IMR-90 (cell line): Measurements from ENCODE around the gene MYO9B. TPM values are rescaled to one million over a fixed set of nuclear protein-coding genes. Genes with fewer than 3 reads are reported as not detected.

ENCODE experiments used
- ATAC-seq: fragments of 200-7000 bp; cut with Tn5 transposase; 2 replicates; pipeline ENCODE4 v1.9.1; 2020; ENCODE audit warnings: low read depth, mild to moderate bottlenecking, moderate library complexity
- BruUV-seq: library from RNA; stranded (reverse); fragments of 400-500 nt; replicated peaks from 2 replicates; lab custom pipeline; 2021; lab: Mats Ljungman, UMichigan
- CTCF ChIA-PET: fragments of 300-600 bp; formaldehyde crosslinking; extraction: SDS; loops from one replicate; lab custom pipeline; 2021; ENCODE audit warnings: antibody characterized with exemption; lab: Yijun Ruan, JAX
- POLR2A ChIA-PET: fragments of 300-600 bp; sonication (Branson Sonifier 250); formaldehyde crosslinking; loops from one replicate; lab custom pipeline; 2022; ENCODE audit warnings: antibody characterized with exemption; ENCODE audit not compliant: unreplicated experiment; lab: Charles Lee
- DNase-seq: peaks from one replicate; pipeline ENCODE4 v3.0.0; 2013
- H2AFZ ChIP-seq: replicated peaks from 2 replicates; pipeline ENCODE3; 2013; ENCODE audit warnings: low read length, mild to moderate bottlenecking; ENCODE audit not compliant: poor library complexity
- H2AK5ac ChIP-seq: 2 replicates; pipeline ENCODE4 v1.6.1; 2013; ENCODE audit warnings: low read depth, low read length, inconsistent platforms
- H2AK9ac ChIP-seq: replicated peaks from 2 replicates; pipeline ENCODE3; 2013; ENCODE audit warnings: mild to moderate bottlenecking, low read depth, low read length, moderate library complexity; ENCODE audit not compliant: poor library complexity
- H2BK120ac ChIP-seq: 2 replicates; pipeline ENCODE4 v1.6.1; 2013; ENCODE audit warnings: low read depth, low read length, inconsistent platforms
- H2BK15ac ChIP-seq: 3 replicates; pipeline ENCODE4 v1.6.1; 2013; ENCODE audit warnings: low read depth, low read length, inconsistent platforms
- H2BK20ac ChIP-seq: 2 replicates; pipeline ENCODE4 v1.6.1; 2013; ENCODE audit warnings: low read depth, mild to moderate bottlenecking, inconsistent platforms, low read length, moderate library complexity
- H2BK5ac ChIP-seq: 2 replicates; pipeline ENCODE4 v1.6.1; 2013; ENCODE audit warnings: mild to moderate bottlenecking, low read depth, low read length, inconsistent platforms; ENCODE audit not compliant: poor library complexity, severe bottlenecking
- H3K14ac ChIP-seq: replicated peaks from 2 replicates; pipeline ENCODE4 v1.6.1; 2013; ENCODE audit warnings: low read depth, low read length, inconsistent platforms
- H3K18ac ChIP-seq: 2 replicates; pipeline ENCODE4 v1.6.1; 2013; ENCODE audit warnings: low read depth, low read length, control low read depth
- H3K23ac ChIP-seq: 2 replicates; pipeline ENCODE4 v1.6.1; 2013; ENCODE audit warnings: low read depth, low read length, inconsistent platforms
- H3K27ac ChIP-seq: 2 replicates; pipeline ENCODE4 v1.5.1; 2013; ENCODE audit warnings: mild to moderate bottlenecking, control low read depth, low read length; ENCODE audit not compliant: insufficient read depth
- H3K27me3 ChIP-seq: 2 replicates; pipeline ENCODE4 v1.6.1; 2013; ENCODE audit warnings: low read length; ENCODE audit not compliant: control insufficient read depth, insufficient read depth
- H3K36me3 ChIP-seq: 2 replicates; pipeline ENCODE4 v1.6.1; 2013; ENCODE audit warnings: low read length, mixed read lengths; ENCODE audit not compliant: control insufficient read depth, insufficient read depth
- H3K4ac ChIP-seq: 2 replicates; pipeline ENCODE4 v1.6.1; 2013; ENCODE audit warnings: low read depth, low read length, inconsistent platforms
- H3K4me1 ChIP-seq: 2 replicates; pipeline ENCODE4 v1.6.1; 2013; ENCODE audit warnings: low read length, mixed read lengths; ENCODE audit not compliant: control insufficient read depth, insufficient read depth
- H3K4me2 ChIP-seq: 2 replicates; pipeline ENCODE4 v1.6.1; 2013; ENCODE audit warnings: low read depth, mild to moderate bottlenecking, control low read depth, low read length, moderate library complexity
- H3K4me3 ChIP-seq: 2 replicates; pipeline ENCODE4 v1.5.1; 2013; ENCODE audit warnings: low read depth, mild to moderate bottlenecking, control low read depth, low read length, moderate library complexity; ENCODE audit not compliant: insufficient read depth
- H3K56ac ChIP-seq: 2 replicates; pipeline ENCODE4 v1.6.1; 2013; ENCODE audit warnings: low read length, inconsistent platforms; ENCODE audit not compliant: insufficient read depth; ENCODE audit errors: extremely low read depth
- H3K79me1 ChIP-seq, 2 experiments: 2 replicates each; pipeline ENCODE4 v1.6.1; 2013; ENCODE audit warnings: low read length in 2 of 2, inconsistent platforms in 1 of 2, low read depth in 1 of 2
- H3K9ac ChIP-seq: 2 replicates; pipeline ENCODE4 v1.6.1; 2013; ENCODE audit warnings: low read depth, low read length, control low read depth
- H3K9me1 ChIP-seq: 2 replicates; pipeline ENCODE4 v1.6.1; 2013; ENCODE audit warnings: low read length, inconsistent platforms; ENCODE audit not compliant: insufficient read depth
- H3K9me3 ChIP-seq: 2 replicates; pipeline ENCODE4 v1.6.1; 2013; ENCODE audit warnings: low read length; ENCODE audit not compliant: control insufficient read depth, insufficient read depth
- H4K20me1 ChIP-seq: 2 replicates; pipeline ENCODE4 v1.6.1; 2013; ENCODE audit warnings: low read length, inconsistent platforms; ENCODE audit not compliant: insufficient read depth
- H4K5ac ChIP-seq: 2 replicates; pipeline ENCODE4 v1.6.1; 2013; ENCODE audit warnings: mild to moderate bottlenecking, low read depth, low read length, control low read depth
- H4K8ac ChIP-seq, 2 experiments: 2 replicates each; pipeline ENCODE4 v1.6.1; 2013; ENCODE audit warnings: low read depth in 2 of 2, low read length in 2 of 2, control low read depth in 1 of 2, inconsistent platforms in 1 of 2
- H4K91ac ChIP-seq: 2 replicates; pipeline ENCODE4 v1.6.1; 2013; ENCODE audit warnings: low read depth, low read length, inconsistent platforms; ENCODE audit not compliant: insufficient read depth
- CEBPB ChIP-seq: IDR thresholded peaks from 2 replicates; pipeline ENCODE4 v1.6.1; 2012; ENCODE audit warnings: low read depth, low read length, improper control_type of control experiment
- CHD1 ChIP-seq: IDR thresholded peaks from 2 replicates; pipeline ENCODE4 v1.6.1; 2012; ENCODE audit warnings: low read depth, low read length, improper control_type of control experiment
- CTCF ChIP-seq: conservative IDR thresholded peaks from 2 replicates; pipeline ENCODE4 v1.5.1; 2012; ENCODE audit warnings: mild to moderate bottlenecking, low read depth, low read length, improper control_type of control experiment
- FOS ChIP-seq: fragments of 150-350 bp; IDR thresholded peaks from 2 replicates; pipeline ENCODE4 v1.6.1; 2016; ENCODE audit warnings: low read depth, low read length
- MXI1 ChIP-seq: IDR thresholded peaks from 2 replicates; pipeline ENCODE4 v1.6.1; 2012; ENCODE audit warnings: low read depth, mild to moderate bottlenecking, low read length, moderate library complexity, borderline replicate concordance
- NFE2L2 ChIP-seq: fragments of 150-350 bp; IDR thresholded peaks from 2 replicates; pipeline ENCODE4 v1.6.1; 2016; ENCODE audit warnings: low read depth, mild to moderate bottlenecking, low read length
- POLR2A ChIP-seq: IDR thresholded peaks from 2 replicates; pipeline ENCODE4 v1.6.1; 2012; ENCODE audit warnings: mild to moderate bottlenecking, low read depth, low read length
- RAD21 ChIP-seq: IDR thresholded peaks from 2 replicates; pipeline ENCODE4 v1.6.1; 2012; ENCODE audit warnings: low read length, improper control_type of control experiment
- SMC3 ChIP-seq: fragments of 150-350 bp; IDR thresholded peaks from 2 replicates; pipeline ENCODE4 v1.6.1; 2016; ENCODE audit warnings: low read depth, mild to moderate bottlenecking, antibody characterized with exemption, low read length, moderate library complexity
- USF2 ChIP-seq: fragments of 150-350 bp; IDR thresholded peaks from 2 replicates; pipeline ENCODE4 v1.6.1; 2017; ENCODE audit warnings: mild to moderate bottlenecking, antibody characterized with exemption, low read length, low read depth
- WGBS, 2 experiments: methylation state at CpG; one replicate each; pipeline versions ENCODE4 v1.1.5 to v1.1.7; 2013; ENCODE audit warnings: missing lambda C conversion rate in 2 of 2; ENCODE audit not compliant: insufficient read length in 1 of 2; ENCODE audit errors: extremely low coverage in 2 of 2; 5-methylcytosine and 5-hydroxymethylcytosine counted together
- dilution Hi-C: fragments of 300-500 bp; cut with HindIII; formaldehyde crosslinking; loops from one replicate; pipeline ENCODE4 v1.14.3; 2018; ENCODE audit warnings: low sequenced_read_pairs; ENCODE audit not compliant: unreplicated experiment
- in situ Hi-C: fragments of 300-500 bp; cut with MboI; formaldehyde crosslinking; loops from 3 replicates; pipeline ENCODE4 v1.14.3; 2019; ENCODE audit warnings: low sequenced_read_pairs, inconsistent platforms, mixed read lengths
- intact Hi-C: fragments of 100-400 bp; cut with micrococcal nuclease; formaldehyde crosslinking; loops from 2 replicates; pipeline ENCODE4 v1.10.0; 2022
- polyA plus RNA-seq, 3 experiments: library from polyadenylated mRNA; depleted of rRNA; stranded (reverse); fragments of >200 nt; gene quantifications; 2 replicates each; pipeline ENCODE4 v1.2.3, GENCODE V29; 2012; ENCODE audit warnings: low replicate concordance in 1 of 3
- total RNA-seq: library from RNA; depleted of rRNA; stranded (reverse); fragments of >200 nt; gene quantifications from 2 replicates; pipeline ENCODE4 v1.2.3, GENCODE V29; 2012
- TF ChIP-seq, protein P1 (sequence below): fragments of 150-350 bp; IDR thresholded peaks from 2 replicates; pipeline ENCODE4 v1.6.1; 2016; ENCODE audit warnings: low read depth, mild to moderate bottlenecking, low read length, moderate library complexity, borderline replicate concordance

MYO9B gene
- total and polyA plus RNA-seq, 2 of the 4 experiments (the other 2 are of a cell fraction): 61.8 to 77.8 TPM

GRCh38 chr19:17081672-17082630 is 6.4 kb downstream of the MYO9B start (continued):
- TF ChIP-seq CTCF (no peak), POLR2A (no peak)

GRCh38 chr19:17086120-17086519 is 10.5 kb downstream of the MYO9B start:
- peaks cover 82% of the 10 kb centered on the region for H4K20me1 ChIP-seq
- POLR2A ChIA-PET: no interaction called here
- intact Hi-C loops: no loop called here
- H3K79me1 ChIP-seq: peaks cover 19 to 61% of the 10 kb centered on the region in 2 experiments
- no TSS peak for BruUV-seq
- no peak for ATAC-seq
- no peak overlapping the region for H3K27ac ChIP-seq
- no peak overlapping the region for H3K56ac ChIP-seq
- no peak overlapping the region for H2BK20ac ChIP-seq
- H4K5ac ChIP-seq: no peak overlapping the region
- no peak overlapping the region for H3K23ac ChIP-seq
- no peak overlapping the region for H3K9ac ChIP-seq
- DNase-seq: no peak
- CTCF ChIA-PET: interaction anchor here (0.6 to 0.8 kb wide), 2 partner anchors 9 to 617 kb away, joined by 3 read pairs; no protein-coding TSS in a partner anchor
- no peaks in the 10 kb centered on the region for H3K27me3 ChIP-seq
- no peak overlapping the region for H3K14ac ChIP-seq
- H3K18ac ChIP-seq: no peak overlapping the region
- no peak overlapping the region for H4K8ac ChIP-seq
- H2BK15ac ChIP-seq: no peak overlapping the region
- 90% methylated on average over 12 of the region's 14 CpGs; no CpG with 5 or more reads in 1 of the 2 experiments for WGBS, 2 experiments
- H2AK9ac ChIP-seq: no peak overlapping the region
- in situ Hi-C loops: no loop called here
- H3K9me3 ChIP-seq: no peaks in the 10 kb centered on the region; the same call in 1 of the 2 replicates
- peaks cover 23% of the 10 kb centered on the region for H3K4me1 ChIP-seq
- no peak overlapping the region for H2AFZ ChIP-seq
- no peak overlapping the region for H3K4me2 ChIP-seq
- H3K4ac ChIP-seq: no peak overlapping the region
- no peak overlapping the region for H2BK120ac ChIP-seq
- dilution Hi-C loops: no loop called here
- H2AK5ac ChIP-seq: no peak overlapping the region
- H3K4me3 ChIP-seq: no peak overlapping the region
- peaks cover 31% of the 10 kb centered on the region for H3K9me1 ChIP-seq
- H2BK5ac ChIP-seq: no peak overlapping the region
- H4K91ac ChIP-seq: no peak overlapping the region
- H3K36me3 ChIP-seq: peaks cover 22% of the 10 kb centered on the region
- TF ChIP-seq, protein P1, sequence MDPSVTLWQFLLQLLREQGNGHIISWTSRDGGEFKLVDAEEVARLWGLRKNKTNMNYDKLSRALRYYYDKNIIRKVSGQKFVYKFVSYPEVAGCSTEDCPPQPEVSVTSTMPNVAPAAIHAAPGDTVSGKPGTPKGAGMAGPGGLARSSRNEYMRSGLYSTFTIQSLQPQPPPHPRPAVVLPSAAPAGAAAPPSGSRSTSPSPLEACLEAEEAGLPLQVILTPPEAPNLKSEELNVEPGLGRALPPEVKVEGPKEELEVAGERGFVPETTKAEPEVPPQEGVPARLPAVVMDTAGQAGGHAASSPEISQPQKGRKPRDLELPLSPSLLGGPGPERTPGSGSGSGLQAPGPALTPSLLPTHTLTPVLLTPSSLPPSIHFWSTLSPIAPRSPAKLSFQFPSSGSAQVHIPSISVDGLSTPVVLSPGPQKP: no peak
- no peak for TF ChIP-seq POLR2A
- no peak for TF ChIP-seq FOS
- TF ChIP-seq NFE2L2: no peak
- no peak for TF ChIP-seq MXI1
- no peak for TF ChIP-seq USF2
- no peak for TF ChIP-seq CHD1
- no peak for TF ChIP-seq SMC3
- TF ChIP-seq CEBPB: no peak
- TF ChIP-seq RAD21: no peak
